Tibial nerve (tissue), 4 donors: ENCODE data around the gene CDCP2.

Source experiments
- EP300 ChIP-seq, 2 donors: sonication (generic); formaldehyde crosslinking; IDR thresholded peaks; one replicate each; pipeline ENCODE4 v1.6.1; 2017; ENCODE audit warnings: antibody characterized with exemption in 2 of 2, mild to moderate bottlenecking in 1 of 2
- POLR2A ChIP-seq, 2 donors: fragments of 450-650 bp; IDR thresholded peaks; one replicate each; pipeline ENCODE4 v1.6.1; 2017; ENCODE audit warnings: antibody characterized with exemption in 2 of 2, mild to moderate bottlenecking in 2 of 2, moderate library complexity in 2 of 2
- TF ChIP-seq, protein P1 (sequence below), 5 experiments: fragments of 200-600 bp in 3 of 5; fragments of 450-650 bp in 2 of 5; sonication (generic) in 3 of 5; IDR thresholded peaks; one replicate each; pipeline ENCODE4 v1.5.1; 2016 to 2019; ENCODE audit warnings: antibody characterized with exemption in 5 of 5, mild to moderate bottlenecking in 3 of 5, moderate library complexity in 2 of 5

DNA sequence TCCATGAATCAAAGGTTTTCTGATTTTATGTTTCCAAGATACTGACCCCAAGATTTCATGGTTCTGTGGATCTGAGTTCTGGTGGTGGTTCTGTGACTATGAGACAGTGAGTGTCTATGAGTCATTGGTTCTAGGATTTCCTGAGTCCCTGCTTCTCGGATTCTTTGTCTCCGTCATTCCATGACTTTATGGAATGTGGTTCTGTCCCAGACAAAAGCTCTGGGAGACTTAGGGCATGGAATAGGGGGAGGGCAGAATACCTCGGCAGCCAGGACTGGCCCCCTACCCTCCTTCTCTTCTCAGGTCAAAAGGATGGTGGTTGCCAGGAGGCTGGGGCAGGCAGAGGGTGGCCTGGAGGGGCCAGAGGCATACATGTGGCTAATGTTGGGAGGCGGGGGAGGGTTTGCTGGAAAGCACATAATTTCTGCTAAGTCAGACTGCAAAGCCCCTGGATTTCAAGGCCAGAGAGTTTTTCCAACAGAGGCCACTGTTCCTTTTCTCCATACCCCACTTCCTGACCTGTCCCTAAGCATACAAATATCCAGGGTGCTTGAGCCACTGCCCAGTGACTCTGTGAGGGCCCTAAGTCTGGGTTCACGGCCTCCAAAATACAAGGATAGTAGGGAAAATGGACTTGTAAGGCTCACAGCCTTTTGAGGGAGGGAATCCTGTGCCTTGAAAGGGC, 17.2 kb downstream of the CDCP2 start:
- TF ChIP-seq POLR2A (IDR thresholded peaks at IDR 0.05) (no peak), EP300 (IDR thresholded peaks at IDR 0.05) (no peak)
- TF ChIP-seq, protein P1, sequence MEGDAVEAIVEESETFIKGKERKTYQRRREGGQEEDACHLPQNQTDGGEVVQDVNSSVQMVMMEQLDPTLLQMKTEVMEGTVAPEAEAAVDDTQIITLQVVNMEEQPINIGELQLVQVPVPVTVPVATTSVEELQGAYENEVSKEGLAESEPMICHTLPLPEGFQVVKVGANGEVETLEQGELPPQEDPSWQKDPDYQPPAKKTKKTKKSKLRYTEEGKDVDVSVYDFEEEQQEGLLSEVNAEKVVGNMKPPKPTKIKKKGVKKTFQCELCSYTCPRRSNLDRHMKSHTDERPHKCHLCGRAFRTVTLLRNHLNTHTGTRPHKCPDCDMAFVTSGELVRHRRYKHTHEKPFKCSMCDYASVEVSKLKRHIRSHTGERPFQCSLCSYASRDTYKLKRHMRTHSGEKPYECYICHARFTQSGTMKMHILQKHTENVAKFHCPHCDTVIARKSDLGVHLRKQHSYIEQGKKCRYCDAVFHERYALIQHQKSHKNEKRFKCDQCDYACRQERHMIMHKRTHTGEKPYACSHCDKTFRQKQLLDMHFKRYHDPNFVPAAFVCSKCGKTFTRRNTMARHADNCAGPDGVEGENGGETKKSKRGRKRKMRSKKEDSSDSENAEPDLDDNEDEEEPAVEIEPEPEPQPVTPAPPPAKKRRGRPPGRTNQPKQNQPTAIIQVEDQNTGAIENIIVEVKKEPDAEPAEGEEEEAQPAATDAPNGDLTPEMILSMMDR (IDR thresholded peaks at IDR 0.05): no peak
